Neuronal stem cell (in vitro differentiated cells): Measurements from ENCODE around the gene PAPOLA.

Experiments
- DNase-seq: peaks from one replicate; pipeline ENCODE4 v3.0.0-alpha.2; 2013; ENCODE audit warnings: low spot score
- H2AFZ ChIP-seq: one replicate; pipeline ENCODE4 v1.6.1; 2013; ENCODE audit warnings: mild to moderate bottlenecking, low read length, inconsistent platforms
- H2AK5ac ChIP-seq: 2 replicates; pipeline ENCODE4 v1.6.1; 2013; ENCODE audit warnings: low read depth, mild to moderate bottlenecking, inconsistent platforms, low read length, moderate library complexity, mixed read lengths
- H2BK120ac ChIP-seq: 2 replicates; pipeline ENCODE4 v1.6.1; 2013; ENCODE audit warnings: low read depth, mild to moderate bottlenecking, inconsistent platforms, low read length, moderate library complexity, mixed read lengths
- H2BK12ac ChIP-seq: one replicate; pipeline ENCODE4 v1.6.1; 2013; ENCODE audit warnings: low read length, inconsistent platforms
- H2BK15ac ChIP-seq: 2 replicates; pipeline ENCODE4 v1.6.1; 2013; ENCODE audit warnings: mild to moderate bottlenecking, low read length, inconsistent platforms, mixed read lengths
- H2BK5ac ChIP-seq: one replicate; pipeline ENCODE4 v1.6.1; 2013; ENCODE audit warnings: inconsistent platforms, mild to moderate bottlenecking, low read length, moderate library complexity
- H3K14ac ChIP-seq: one replicate; pipeline ENCODE4 v1.6.1; 2013; ENCODE audit warnings: low read length, inconsistent platforms
- H3K18ac ChIP-seq: 2 replicates; pipeline ENCODE4 v1.6.1; 2013; ENCODE audit warnings: low read length, inconsistent platforms
- H3K23ac ChIP-seq: 2 replicates; pipeline ENCODE4 v1.6.1; 2013; ENCODE audit warnings: low read depth, mild to moderate bottlenecking, mixed read lengths, low read length, inconsistent platforms; ENCODE audit not compliant: poor library complexity
- H3K27ac ChIP-seq: replicated peaks from 3 replicates; pipeline ENCODE4 v1.5.1; 2013; ENCODE audit warnings: low read length, inconsistent platforms
- H3K27me3 ChIP-seq, 3 experiments: 2 replicates each; pipeline ENCODE4 v1.6.1; 2013; ENCODE audit warnings: low read length in 3 of 3, mild to moderate bottlenecking in 2 of 3, inconsistent platforms in 1 of 3, low read depth in 1 of 3, mixed read lengths in 1 of 3, moderate library complexity in 1 of 3; ENCODE audit not compliant: control insufficient read depth in 3 of 3, insufficient read depth in 3 of 3
- H3K36me3 ChIP-seq, 2 donors: replicated peaks in 1 of 2; 2 replicates each; pipeline ENCODE4 v1.6.1; 2013; ENCODE audit warnings: low read length in 2 of 2; ENCODE audit not compliant: control insufficient read depth in 2 of 2, insufficient read depth in 2 of 2
- H3K4ac ChIP-seq: 2 replicates; pipeline ENCODE4 v1.6.1; 2013; ENCODE audit warnings: inconsistent platforms, mild to moderate bottlenecking, low read length, moderate library complexity
- H3K4me1 ChIP-seq, 2 donors: 1 replicate in 1 of 2; 2 replicates in 1 of 2; pipeline ENCODE4 v1.6.1; 2013; ENCODE audit warnings: low read length in 2 of 2, low read depth in 1 of 2; ENCODE audit not compliant: control insufficient read depth in 2 of 2, insufficient read depth in 1 of 2
- H3K4me2 ChIP-seq: one replicate; pipeline ENCODE4 v1.6.1; 2013; ENCODE audit warnings: mild to moderate bottlenecking, low read length, inconsistent platforms; ENCODE audit not compliant: insufficient read depth, poor library complexity, severe bottlenecking
- H3K4me3 ChIP-seq, 2 donors: 2 replicates each; pipeline ENCODE4 v1.5.1; 2013; ENCODE audit warnings: low read length in 2 of 2, mild to moderate bottlenecking in 2 of 2, inconsistent platforms in 1 of 2, moderate library complexity in 1 of 2
- H3K79me1 ChIP-seq: one replicate; pipeline ENCODE4 v1.6.1; 2013; ENCODE audit warnings: low read depth, mild to moderate bottlenecking, inconsistent platforms, low read length, moderate library complexity
- H3K9ac ChIP-seq: one replicate; pipeline ENCODE4 v1.6.1; 2013; ENCODE audit warnings: mild to moderate bottlenecking, low read depth, low read length, inconsistent platforms; ENCODE audit not compliant: poor library complexity
- H3K9me3 ChIP-seq, 2 donors: replicated peaks in 1 of 2; 2 replicates each; pipeline versions ENCODE3 to v1.6.1; 2013; ENCODE audit warnings: low read length in 2 of 2, mild to moderate bottlenecking in 2 of 2, inconsistent platforms in 1 of 2, low read depth in 1 of 2, mixed read lengths in 1 of 2, moderate library complexity in 1 of 2; ENCODE audit not compliant: control insufficient read depth in 2 of 2, insufficient read depth in 1 of 2
- H4K8ac ChIP-seq: one replicate; pipeline ENCODE4 v1.6.1; 2013; ENCODE audit warnings: low read depth, mild to moderate bottlenecking, inconsistent platforms, low read length, moderate library complexity
- H4K91ac ChIP-seq: one replicate; pipeline ENCODE4 v1.6.1; 2013; ENCODE audit warnings: low read length, low read depth, mild to moderate bottlenecking, inconsistent platforms; ENCODE audit not compliant: poor library complexity
- WGBS, 2 donors: extraction: QIAGEN DNeasy Blood & Tissue Kit; methylation state at CpG; one replicate each; pipeline ENCODE4 v1.1.7; 2013; ENCODE audit warnings: missing lambda C conversion rate in 2 of 2, mixed read lengths in 1 of 2; ENCODE audit not compliant: insufficient read length in 2 of 2, insufficient replicate concordance in 1 of 2; ENCODE audit errors: extremely low coverage in 2 of 2; 5-methylcytosine and 5-hydroxymethylcytosine counted together

Gene PAPOLA

DNA sequence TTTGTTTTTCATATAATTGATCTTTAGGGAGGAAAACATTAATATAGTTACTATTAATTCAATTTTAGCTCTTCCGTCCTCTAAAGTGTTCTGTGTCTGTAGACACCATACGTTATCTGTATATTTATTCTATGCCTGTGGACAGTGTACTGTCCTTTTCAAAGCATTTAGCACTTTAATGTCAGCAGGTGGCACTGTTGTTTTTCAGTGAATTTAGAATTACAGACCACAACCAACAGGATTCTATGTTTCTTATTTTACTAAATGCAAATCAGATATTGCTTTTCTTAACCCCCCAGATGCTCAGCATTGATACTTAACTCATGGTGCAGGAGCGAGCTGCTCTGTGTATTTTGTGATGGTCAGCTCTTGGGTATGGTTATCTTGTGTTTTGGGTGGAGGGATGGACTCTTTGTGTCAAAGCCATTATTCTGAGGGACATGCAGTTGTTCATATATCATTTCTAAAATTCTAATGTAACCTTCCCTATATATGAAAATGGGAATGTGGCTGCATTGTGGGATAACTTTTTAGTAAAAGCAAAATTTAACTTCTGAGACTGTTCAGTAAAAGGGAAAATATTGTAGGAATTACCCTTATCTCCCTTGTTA is 65.2 kb downstream of the PAPOLA start:
- no peak overlapping the region for H2AK5ac ChIP-seq
- H2AFZ ChIP-seq: no peak overlapping the region
- H3K23ac ChIP-seq: no peak overlapping the region
- no peak overlapping the region for H3K4me2 ChIP-seq
- H3K27ac ChIP-seq: no peak overlapping the region
- no peak overlapping the region for H3K4me3 ChIP-seq
- H2BK5ac ChIP-seq: no peak overlapping the region
- H2BK15ac ChIP-seq: no peak overlapping the region
- DNase-seq: no peak
- no peaks in the 10 kb centered on the region for H3K4me1 ChIP-seq
- H3K14ac ChIP-seq: no peak overlapping the region
- no peaks in the 10 kb centered on the region for H3K79me1 ChIP-seq
- no peak overlapping the region for H2BK120ac ChIP-seq
- H3K9me3 ChIP-seq: no peaks in the 10 kb centered on the region
- H3K36me3 ChIP-seq: peaks cover 6 to 89% of the 10 kb centered on the region in 2 donors
- H4K91ac ChIP-seq: no peak overlapping the region
- H3K18ac ChIP-seq: no peak overlapping the region
- no peak overlapping the region for H4K8ac ChIP-seq
- no peak overlapping the region for H3K4ac ChIP-seq
- H2BK12ac ChIP-seq: no peak overlapping the region
- no peaks in the 10 kb centered on the region for H3K27me3 ChIP-seq
- no CpG with 5 or more reads among the region's 3 CpGs for WGBS, 2 donors
- H3K9ac ChIP-seq: no peak overlapping the region

- no peaks in the 10 kb centered on the region for H3K9me3 ChIP-seq
- H3K36me3 ChIP-seq: peaks cover 6 to 79% of the 10 kb centered on the region in 2 donors
- H2AK5ac ChIP-seq: no peak overlapping the region
- no peak overlapping the region for H3K4me3 ChIP-seq
- H2BK120ac ChIP-seq: no peak overlapping the region
- H3K79me1 ChIP-seq: no peaks in the 10 kb centered on the region
- no peaks in the 10 kb centered on the region for H3K27me3 ChIP-seq
- no peak overlapping the region for H3K9ac ChIP-seq
- no peak overlapping the region for H3K27ac ChIP-seq
- no peak overlapping the region for H2BK5ac ChIP-seq
- no peak overlapping the region for H3K4me2 ChIP-seq
- no peak overlapping the region for H4K91ac ChIP-seq
- no peak overlapping the region for H2BK12ac ChIP-seq
- no peak overlapping the region for H2AFZ ChIP-seq
- no peak for DNase-seq
- no peak overlapping the region for H3K23ac ChIP-seq
- H3K18ac ChIP-seq: no peak overlapping the region
- H4K8ac ChIP-seq: no peak overlapping the region
- no peak overlapping the region for H2BK15ac ChIP-seq
- peaks cover 0 to 6% of the 10 kb centered on the region in 2 donors for H3K4me1 ChIP-seq
- no peak overlapping the region for H3K4ac ChIP-seq
- no peak overlapping the region for H3K14ac ChIP-seq
These were observed 66.4 kb downstream of the PAPOLA start for GRCh38 chr14:96568621-96569020.

DNA sequence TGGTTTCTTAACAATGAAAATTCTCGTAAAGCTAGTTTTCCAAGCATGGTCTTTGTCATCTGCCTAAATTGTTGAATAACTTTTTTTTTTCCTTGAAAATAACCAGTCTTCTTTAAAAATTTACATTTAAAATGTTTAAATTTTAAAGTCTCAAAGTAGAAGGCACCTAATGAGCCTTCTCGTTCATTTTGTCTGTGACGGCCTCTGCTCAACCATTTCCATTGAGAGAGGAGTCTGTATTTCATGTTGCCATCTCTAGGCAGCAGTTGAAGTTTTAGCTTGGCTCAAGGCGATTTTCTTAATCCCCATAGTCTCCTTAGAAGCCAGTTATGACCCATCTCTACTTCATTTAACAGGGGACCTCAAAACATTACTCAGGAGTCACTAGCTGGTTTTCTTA is 69.1 kb downstream of the PAPOLA start:
- Histone ChIP-seq H3K14ac (no peak overlapping the region), H3K18ac (no peak overlapping the region)
- no CpG with 5 or more reads among the region's 4 CpGs for WGBS, 2 donors

GRCh38 chr14:96573473-96574100 is 71.4 kb downstream of the PAPOLA start:
- Histone ChIP-seq H3K79me1 (no peaks in the 10 kb centered on the region), H3K27ac (no peak overlapping the region), H3K4ac (no peak overlapping the region), H3K9ac (no peak overlapping the region), H3K9me3 (no peaks in the 10 kb centered on the region), H3K23ac (no peak overlapping the region), H2AFZ (no peak overlapping the region), H3K36me3 (peaks cover 2 to 30% of the 10 kb centered on the region in 2 donors), H2BK15ac (no peak overlapping the region), H3K4me1 (peaks cover 0 to 8% of the 10 kb centered on the region in 2 donors), H4K91ac (no peak overlapping the region), H3K27me3 (no peaks in the 10 kb centered on the region), H3K18ac (no peak overlapping the region), H2BK12ac (no peak overlapping the region), H3K4me2 (no peak overlapping the region), H2BK120ac (no peak overlapping the region), H3K14ac (no peak overlapping the region), H2AK5ac (no peak overlapping the region), H4K8ac (no peak overlapping the region), H3K4me3 (no peak overlapping the region), H2BK5ac (no peak overlapping the region)
- no peak for DNase-seq
- WGBS, 2 donors: no CpG with 5 or more reads among the region's 5 CpGs

More for the DNA sequence above, 69.1 kb downstream of the PAPOLA start:
- H3K27ac ChIP-seq: no peak overlapping the region
- no peak overlapping the region for H3K4me3 ChIP-seq
- H2BK5ac ChIP-seq: no peak overlapping the region
- no peak overlapping the region for H4K8ac ChIP-seq
- no peak overlapping the region for H3K4me2 ChIP-seq
- no peaks in the 10 kb centered on the region for H3K79me1 ChIP-seq
- no peak overlapping the region for H3K9ac ChIP-seq
- no peak overlapping the region for H3K4ac ChIP-seq
- H2AK5ac ChIP-seq: no peak overlapping the region
- H3K23ac ChIP-seq: no peak overlapping the region
- DNase-seq: no peak
- peaks cover 4 to 53% of the 10 kb centered on the region in 2 donors for H3K36me3 ChIP-seq
- H2BK120ac ChIP-seq: no peak overlapping the region
- H3K4me1 ChIP-seq: peaks cover 0 to 8% of the 10 kb centered on the region in 2 donors
- H2BK15ac ChIP-seq: no peak overlapping the region
- no peak overlapping the region for H4K91ac ChIP-seq
- no peak overlapping the region for H2BK12ac ChIP-seq
- no peaks in the 10 kb centered on the region for H3K9me3 ChIP-seq
- no peak overlapping the region for H2AFZ ChIP-seq
- H3K27me3 ChIP-seq: no peaks in the 10 kb centered on the region
